SK-N-SH (cell line): ENCODE data around the gene CEP63. TPM values are rescaled to one million over a fixed set of nuclear protein-coding genes. Genes with fewer than 3 reads are reported as not detected.

Experiments used
- CTCF ChIA-PET: fragments of 300-600, 350-600 bp; formaldehyde crosslinking; extraction: SDS; loops from one replicate; lab custom pipeline; 2021; lab: Yijun Ruan, JAX
- POLR2A ChIA-PET: fragments of 350-600 bp; sonication (Branson Sonifier 250); formaldehyde crosslinking; extraction: SDS; loops from one replicate; lab custom pipeline; 2020; ENCODE audit warnings: antibody characterized with exemption, inconsistent platforms; lab: Yijun Ruan, JAX
- DNase-seq: peaks from one replicate; pipeline ENCODE4 v3.0.0; 2012
- H2AFZ ChIP-seq: fragments of 200-600 bp; sonication (generic); 2 replicates; pipeline ENCODE4 v1.8.1; 2016; ENCODE audit warnings: antibody characterized with exemption, mild to moderate bottlenecking, low read depth
- H3F3A ChIP-seq: fragments of 200-600 bp; sonication (generic); replicated peaks from 2 replicates; pipeline ENCODE3; 2016; ENCODE audit warnings: antibody characterized with exemption, mild to moderate bottlenecking; ENCODE audit not compliant: insufficient read depth
- H3K27ac ChIP-seq, 2 experiments: fragments of 200-500 bp in 1 of 2; fragments of 200-600 bp in 1 of 2; sonication (Bioruptor generic) in 1 of 2; sonication (generic), shearing (Covaris generic) in 1 of 2; 2 replicates each; pipeline versions ENCODE4 v1.5.1 to v1.6.1; 2014 to 2016; ENCODE audit warnings: low read depth in 2 of 2, inconsistent platforms in 1 of 2, low read length in 1 of 2, mild to moderate bottlenecking in 1 of 2, mixed read lengths in 1 of 2
- H3K27me3 ChIP-seq: fragments of 200-600 bp; sonication (generic), shearing (Covaris generic); 2 replicates; pipeline ENCODE4 v1.6.1; 2016; ENCODE audit warnings: mixed run types; ENCODE audit not compliant: insufficient read depth
- H3K36me3 ChIP-seq, 2 experiments: fragments of 200-500 bp in 1 of 2; fragments of 200-600 bp in 1 of 2; sonication (Bioruptor generic) in 1 of 2; sonication (generic) in 1 of 2; replicated peaks in 1 of 2; 2 replicates each; pipeline versions ENCODE3 to v1.5.1; 2014 to 2016; ENCODE audit warnings: low read length in 1 of 2, mild to moderate bottlenecking in 1 of 2; ENCODE audit not compliant: insufficient read depth in 2 of 2, control insufficient read depth in 1 of 2
- H3K4me1 ChIP-seq, 2 experiments: fragments of 200-500 bp in 1 of 2; fragments of 200-600 bp in 1 of 2; sonication (Bioruptor generic) in 1 of 2; sonication (generic), shearing (Covaris generic) in 1 of 2; 2 replicates each; pipeline versions ENCODE4 v1.5.1 to v1.6.1; 2014 to 2016; ENCODE audit warnings: low read depth in 1 of 2, low read length in 1 of 2, mixed run types in 1 of 2; ENCODE audit not compliant: insufficient read depth in 2 of 2, control insufficient read depth in 1 of 2
- H3K4me2 ChIP-seq: fragments of 200-600 bp; sonication (generic), shearing (Covaris generic); 2 replicates; pipeline ENCODE4 v1.6.1; 2017; ENCODE audit warnings: mixed run types
- H3K4me3 ChIP-seq, 2 experiments: fragments of 200-500 bp in 1 of 2; fragments of 200-600 bp in 1 of 2; sonication (Bioruptor generic) in 1 of 2; sonication (generic), shearing (Covaris generic) in 1 of 2; 2 replicates each; pipeline versions ENCODE4 v1.5.1 to v1.8.1; 2014 to 2016; ENCODE audit warnings: low read depth in 2 of 2, inconsistent platforms in 1 of 2, low read length in 1 of 2, mild to moderate bottlenecking in 1 of 2, mixed read lengths in 1 of 2, moderate library complexity in 1 of 2
- H3K79me2 ChIP-seq: fragments of 200-600 bp; sonication (generic); 2 replicates; pipeline ENCODE4 v1.8.1; 2017; ENCODE audit warnings: mild to moderate bottlenecking; ENCODE audit not compliant: insufficient read depth
- H3K9ac ChIP-seq: fragments of 200-600 bp; sonication (generic); 2 replicates; pipeline ENCODE4 v1.6.1; 2017; ENCODE audit warnings: mixed run types
- H3K9me2 ChIP-seq: fragments of 200-600 bp; sonication (generic); 2 replicates; pipeline ENCODE4 v1.6.1; 2017; ENCODE audit warnings: mixed run types
- H3K9me3 ChIP-seq: fragments of 200-600 bp; sonication (generic); 2 replicates; pipeline ENCODE4 v1.6.1; 2017; ENCODE audit warnings: mixed run types, mild to moderate bottlenecking, moderate library complexity
- H4K20me1 ChIP-seq: fragments of 200-600 bp; sonication (generic); 2 replicates; pipeline ENCODE4 v1.6.1; 2017; ENCODE audit warnings: mild to moderate bottlenecking, mixed run types; ENCODE audit not compliant: insufficient read depth
- CHD2 ChIP-seq: fragments of 150-350 bp; IDR thresholded peaks from 2 replicates; pipeline ENCODE4 v1.6.1; 2018; ENCODE audit warnings: low read length; ENCODE audit not compliant: partially characterized antibody
- EP300 ChIP-seq, 2 experiments: IDR thresholded peaks; 2 replicates each; pipeline versions ENCODE4 v1.4.0 to v1.6.1; 2012; ENCODE audit warnings: borderline replicate concordance in 1 of 2, low read depth in 1 of 2, low read length in 1 of 2
- FOSL2 ChIP-seq: IDR thresholded peaks from 2 replicates; pipeline ENCODE4 v1.4.0; 2012; ENCODE audit warnings: low read depth, mild to moderate bottlenecking, moderate library complexity, borderline replicate concordance
- FOXJ3 ChIP-seq: sonication (generic); formaldehyde crosslinking; IDR thresholded peaks from 2 replicates; pipeline ENCODE4 v1.5.1; 2020; ENCODE audit warnings: mild to moderate bottlenecking, missing genetic modification reagents
- FOXM1 ChIP-seq: IDR thresholded peaks from 2 replicates; pipeline ENCODE4 v1.4.0; 2012; ENCODE audit warnings: low read depth, mild to moderate bottlenecking
- GABPA ChIP-seq: IDR thresholded peaks from 2 replicates; pipeline ENCODE4 v1.4.0; 2012; ENCODE audit warnings: low read depth, mild to moderate bottlenecking
- GATA2 ChIP-seq: sonication (generic); formaldehyde crosslinking; IDR thresholded peaks from 2 replicates; pipeline ENCODE4 v1.5.0; 2020; ENCODE audit warnings: mild to moderate bottlenecking, missing genetic modification reagents
- JUND ChIP-seq: IDR thresholded peaks from 2 replicates; pipeline ENCODE4 v1.4.0; 2012
- RCOR1 ChIP-seq: fragments of 150-350 bp; IDR thresholded peaks from 2 replicates; pipeline ENCODE4 v1.6.1; 2017; ENCODE audit warnings: antibody characterized with exemption, low read length
- RFX5 ChIP-seq: IDR thresholded peaks from 2 replicates; pipeline ENCODE4 v1.6.1; 2012; ENCODE audit warnings: mild to moderate bottlenecking, improper control_type of control experiment, low read length
- RXRA ChIP-seq: IDR thresholded peaks from 2 replicates; pipeline ENCODE4 v1.4.0; 2012; ENCODE audit warnings: low read depth, mild to moderate bottlenecking, borderline replicate concordance
- SIN3A ChIP-seq: IDR thresholded peaks from 2 replicates; pipeline ENCODE4 v1.6.1; 2012; ENCODE audit warnings: low read depth, mild to moderate bottlenecking, low read length, moderate library complexity, borderline replicate concordance
- SMC3 ChIP-seq: IDR thresholded peaks from 2 replicates; pipeline ENCODE4 v1.6.1; 2012; ENCODE audit warnings: low read depth, low read length, improper control_type of control experiment
- TAF1 ChIP-seq: IDR thresholded peaks from 2 replicates; pipeline ENCODE4 v1.6.1; 2012; ENCODE audit warnings: low read depth, mild to moderate bottlenecking, low read length, moderate library complexity, borderline replicate concordance
- TEAD4 ChIP-seq: IDR thresholded peaks from 2 replicates; pipeline ENCODE4 v1.4.0; 2012; ENCODE audit warnings: mild to moderate bottlenecking, borderline replicate concordance; ENCODE audit not compliant: insufficient read depth
- WGBS: methylation state at CpG from one replicate; pipeline ENCODE4 v1.1.6; 2017; ENCODE audit warnings: low lambda C conversion rate; 5-methylcytosine and 5-hydroxymethylcytosine counted together
- polyA plus RNA-seq, 3 experiments: library from polyadenylated mRNA; depleted of rRNA; stranded (reverse); fragments of >200 nt; gene quantifications; 2 replicates each; pipeline ENCODE4 v1.2.3, GENCODE V29; 2012
- TF ChIP-seq, protein P1 (sequence below): IDR thresholded peaks from 2 replicates; pipeline ENCODE4; 2012
- TF ChIP-seq, protein P2 (sequence below): fragments of 150-350 bp; IDR thresholded peaks from 2 replicates; pipeline ENCODE4 v1.6.1; 2017; ENCODE audit warnings: antibody characterized with exemption, low read length, low read depth, borderline replicate concordance
- TF ChIP-seq, protein P3 (sequence below): IDR thresholded peaks from 2 replicates; pipeline ENCODE4 v1.4.0; 2012; ENCODE audit warnings: low read depth, borderline replicate concordance

CEP63 gene
- polyA plus RNA-seq, 1 of the 3 experiments (the other 2 are of a cell fraction): 6.3 TPM

DNA sequence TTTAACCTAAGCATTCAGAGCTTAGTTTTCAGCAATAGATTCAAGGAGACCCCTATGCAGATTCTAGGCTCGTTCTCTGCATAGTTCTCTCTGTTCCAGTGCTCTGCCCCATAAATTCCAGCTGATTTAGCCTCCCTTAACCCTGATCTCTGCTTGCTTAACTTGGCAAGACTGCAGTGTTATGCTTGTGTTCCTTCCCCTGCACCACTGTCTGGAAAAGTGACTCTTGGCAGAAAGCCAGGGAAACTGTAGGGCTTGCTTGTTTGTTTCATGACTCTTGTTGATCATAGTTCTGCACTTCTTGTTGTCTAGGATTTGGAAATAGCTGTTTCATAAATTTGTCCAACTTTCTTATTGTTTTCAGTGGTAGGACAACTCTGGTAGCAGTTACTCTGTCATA lies 40.2 kb upstream of the CEP63 start:
- Histone ChIP-seq H3K9ac (no peak overlapping the region), H3K27ac (no peak overlapping the region), H3K79me2 (no peaks in the 10 kb centered on the region), H3K4me2 (no peak overlapping the region), H2AFZ (no peak overlapping the region), H4K20me1 (no peaks in the 10 kb centered on the region), H3K36me3 (no peaks in the 10 kb centered on the region), H3F3A (no peaks in the 10 kb centered on the region), H3K4me3 (no peak overlapping the region), H3K4me1 (no peaks in the 10 kb centered on the region), H3K9me3 (no peaks in the 10 kb centered on the region), H3K27me3 (no peaks in the 10 kb centered on the region), H3K9me2 (no peaks in the 10 kb centered on the region)
- 75% methylated on average over 1 of the region's 1 CpG for WGBS
- TF ChIP-seq GABPA: no peak
- no peak for TF ChIP-seq RFX5
- TF ChIP-seq TEAD4: no peak
- no peak for TF ChIP-seq CHD2
- no peak for TF ChIP-seq RCOR1
- TF ChIP-seq, protein P1, sequence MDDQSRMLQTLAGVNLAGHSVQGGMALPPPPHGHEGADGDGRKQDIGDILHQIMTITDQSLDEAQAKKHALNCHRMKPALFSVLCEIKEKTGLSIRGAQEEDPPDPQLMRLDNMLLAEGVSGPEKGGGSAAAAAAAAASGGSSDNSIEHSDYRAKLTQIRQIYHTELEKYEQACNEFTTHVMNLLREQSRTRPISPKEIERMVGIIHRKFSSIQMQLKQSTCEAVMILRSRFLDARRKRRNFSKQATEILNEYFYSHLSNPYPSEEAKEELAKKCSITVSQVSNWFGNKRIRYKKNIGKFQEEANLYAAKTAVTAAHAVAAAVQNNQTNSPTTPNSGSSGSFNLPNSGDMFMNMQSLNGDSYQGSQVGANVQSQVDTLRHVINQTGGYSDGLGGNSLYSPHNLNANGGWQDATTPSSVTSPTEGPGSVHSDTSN: no peak
- POLR2A ChIA-PET: no interaction called here
- CTCF ChIA-PET: interaction anchor here (1.3 to 2.7 kb wide), 4 partner anchors 9 to 136 kb away, joined by 3 to 10 read pairs (median 6); no protein-coding TSS in a partner anchor
- no peak for DNase-seq

DNA sequence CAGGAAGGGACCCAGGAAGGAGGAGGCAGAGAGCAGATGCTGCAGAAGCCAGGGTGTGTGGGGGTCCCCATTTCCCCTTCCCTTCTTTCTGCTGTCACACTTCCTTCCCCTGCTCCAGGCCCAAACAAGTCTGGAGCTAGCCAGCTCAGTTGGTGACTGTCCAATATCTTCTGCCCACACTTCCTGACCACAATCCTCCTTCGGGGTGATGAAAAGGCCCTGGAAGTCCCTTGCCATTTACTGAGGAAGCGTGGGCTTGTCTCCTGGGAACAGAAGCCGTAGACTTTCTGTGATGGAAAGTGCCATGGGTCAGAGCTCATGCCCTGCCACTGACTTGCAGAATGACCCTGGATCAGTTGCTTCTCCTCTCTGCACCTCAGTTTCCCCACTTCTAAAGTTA lies 39.1 kb upstream of the CEP63 start:
- no peaks in the 10 kb centered on the region for H3K27me3 ChIP-seq
- H3K79me2 ChIP-seq: no peaks in the 10 kb centered on the region
- no peak for TF ChIP-seq FOSL2
- TF ChIP-seq GATA2 (CRISPR knock-in tag): no peak
- no peak for TF ChIP-seq GABPA
- TF ChIP-seq TAF1: no peak
- no peak overlapping the region for H3K4me2 ChIP-seq
- H2AFZ ChIP-seq: no peak overlapping the region
- H3K36me3 ChIP-seq: no peaks in the 10 kb centered on the region
- H3K9me2 ChIP-seq: no peaks in the 10 kb centered on the region
- ChIA-PET POLR2A (no interaction called here), CTCF (interaction anchor here (0.7 to 2.7 kb wide), 5 partner anchors 8 to 139 kb away, joined by 3 to 10 read pairs (median 3); no protein-coding TSS in a partner anchor)
- H3K4me3 ChIP-seq: no peak overlapping the region
- DNase-seq: no peak
- no peaks in the 10 kb centered on the region for H3F3A ChIP-seq
- 49% methylated on average over 2 of the region's 3 CpGs for WGBS
- H3K27ac ChIP-seq: no peak overlapping the region
- H3K9ac ChIP-seq: no peak overlapping the region
- no peaks in the 10 kb centered on the region for H3K9me3 ChIP-seq
- no peaks in the 10 kb centered on the region for H3K4me1 ChIP-seq
- H4K20me1 ChIP-seq: no peaks in the 10 kb centered on the region

DNA sequence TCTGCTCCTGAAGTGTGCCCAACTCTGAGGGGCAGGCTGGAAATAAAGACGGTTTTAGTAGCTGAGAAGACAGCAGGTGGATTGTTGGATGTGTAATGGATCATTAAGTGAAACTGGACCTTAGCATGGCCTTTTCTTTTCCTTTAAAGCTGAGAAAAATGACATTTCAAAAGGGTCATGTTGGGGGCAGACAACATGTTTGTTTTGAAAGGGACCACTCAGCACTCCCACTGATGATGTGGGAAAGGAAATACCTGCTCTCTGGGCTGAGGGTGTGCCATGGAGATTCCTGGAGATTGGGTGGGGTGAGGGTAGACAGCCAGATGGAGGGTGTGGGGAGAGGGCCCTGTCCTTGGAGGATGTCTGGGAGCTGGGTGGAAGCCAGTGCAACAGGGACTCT lies 38.5 kb upstream of the CEP63 start:
- no peaks in the 10 kb centered on the region for H4K20me1 ChIP-seq
- TF ChIP-seq CHD2 (no peak), SIN3A (no peak), RCOR1 (no peak), FOXJ3 (CRISPR knock-in tag) (no peak), SMC3 (no peak), FOXM1 (no peak), EP300 (IDR thresholded peaks at IDR 0.05; ENCODE audit: borderline replicate concordance in 1 of 2, low read depth in 1 of 2, low read length in 1 of 2) (no peak), JUND (no peak), TAF1 (no peak), RXRA (no peak), RFX5 (no peak)
- TF ChIP-seq, protein P2, sequence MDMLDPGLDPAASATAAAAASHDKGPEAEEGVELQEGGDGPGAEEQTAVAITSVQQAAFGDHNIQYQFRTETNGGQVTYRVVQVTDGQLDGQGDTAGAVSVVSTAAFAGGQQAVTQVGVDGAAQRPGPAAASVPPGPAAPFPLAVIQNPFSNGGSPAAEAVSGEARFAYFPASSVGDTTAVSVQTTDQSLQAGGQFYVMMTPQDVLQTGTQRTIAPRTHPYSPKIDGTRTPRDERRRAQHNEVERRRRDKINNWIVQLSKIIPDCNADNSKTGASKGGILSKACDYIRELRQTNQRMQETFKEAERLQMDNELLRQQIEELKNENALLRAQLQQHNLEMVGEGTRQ: no peak
- TF ChIP-seq, protein P3, sequence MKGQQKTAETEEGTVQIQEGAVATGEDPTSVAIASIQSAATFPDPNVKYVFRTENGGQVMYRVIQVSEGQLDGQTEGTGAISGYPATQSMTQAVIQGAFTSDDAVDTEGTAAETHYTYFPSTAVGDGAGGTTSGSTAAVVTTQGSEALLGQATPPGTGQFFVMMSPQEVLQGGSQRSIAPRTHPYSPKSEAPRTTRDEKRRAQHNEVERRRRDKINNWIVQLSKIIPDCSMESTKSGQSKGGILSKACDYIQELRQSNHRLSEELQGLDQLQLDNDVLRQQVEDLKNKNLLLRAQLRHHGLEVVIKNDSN: no peak
- no peaks in the 10 kb centered on the region for H3K9me3 ChIP-seq
- no peak overlapping the region for H3K27ac ChIP-seq
- H2AFZ ChIP-seq: no peak overlapping the region
- H3K9me2 ChIP-seq: no peaks in the 10 kb centered on the region
- DNase-seq: no peak
- no peak overlapping the region for H3K4me3 ChIP-seq
- 38% methylated on average over 1 of the region's 1 CpG for WGBS
- H3K27me3 ChIP-seq: no peaks in the 10 kb centered on the region
- no peaks in the 10 kb centered on the region for H3K36me3 ChIP-seq
- no peaks in the 10 kb centered on the region for H3F3A ChIP-seq
- H3K4me2 ChIP-seq: no peak overlapping the region
- H3K4me1 ChIP-seq: no peaks in the 10 kb centered on the region
- H3K9ac ChIP-seq: no peak overlapping the region
- H3K79me2 ChIP-seq: no peaks in the 10 kb centered on the region
- ChIA-PET POLR2A (no interaction called here), CTCF (interaction anchor here (0.7 to 2.7 kb wide), 4 partner anchors 11 to 138 kb away, joined by 3 to 10 read pairs (median 4); no protein-coding TSS in a partner anchor)
